ENCODE data around the gene EIF3C.
"Not testable (repeated sequence)": the region's sequence is repeated elsewhere in the genome, so short reads cannot be mapped to it uniquely, and the experiment has no call there.

The EIF3C gene, protein sequence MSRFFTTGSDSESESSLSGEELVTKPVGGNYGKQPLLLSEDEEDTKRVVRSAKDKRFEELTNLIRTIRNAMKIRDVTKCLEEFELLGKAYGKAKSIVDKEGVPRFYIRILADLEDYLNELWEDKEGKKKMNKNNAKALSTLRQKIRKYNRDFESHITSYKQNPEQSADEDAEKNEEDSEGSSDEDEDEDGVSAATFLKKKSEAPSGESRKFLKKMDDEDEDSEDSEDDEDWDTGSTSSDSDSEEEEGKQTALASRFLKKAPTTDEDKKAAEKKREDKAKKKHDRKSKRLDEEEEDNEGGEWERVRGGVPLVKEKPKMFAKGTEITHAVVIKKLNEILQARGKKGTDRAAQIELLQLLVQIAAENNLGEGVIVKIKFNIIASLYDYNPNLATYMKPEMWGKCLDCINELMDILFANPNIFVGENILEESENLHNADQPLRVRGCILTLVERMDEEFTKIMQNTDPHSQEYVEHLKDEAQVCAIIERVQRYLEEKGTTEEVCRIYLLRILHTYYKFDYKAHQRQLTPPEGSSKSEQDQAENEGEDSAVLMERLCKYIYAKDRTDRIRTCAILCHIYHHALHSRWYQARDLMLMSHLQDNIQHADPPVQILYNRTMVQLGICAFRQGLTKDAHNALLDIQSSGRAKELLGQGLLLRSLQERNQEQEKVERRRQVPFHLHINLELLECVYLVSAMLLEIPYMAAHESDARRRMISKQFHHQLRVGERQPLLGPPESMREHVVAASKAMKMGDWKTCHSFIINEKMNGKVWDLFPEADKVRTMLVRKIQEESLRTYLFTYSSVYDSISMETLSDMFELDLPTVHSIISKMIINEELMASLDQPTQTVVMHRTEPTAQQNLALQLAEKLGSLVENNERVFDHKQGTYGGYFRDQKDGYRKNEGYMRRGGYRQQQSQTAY

DNA sequence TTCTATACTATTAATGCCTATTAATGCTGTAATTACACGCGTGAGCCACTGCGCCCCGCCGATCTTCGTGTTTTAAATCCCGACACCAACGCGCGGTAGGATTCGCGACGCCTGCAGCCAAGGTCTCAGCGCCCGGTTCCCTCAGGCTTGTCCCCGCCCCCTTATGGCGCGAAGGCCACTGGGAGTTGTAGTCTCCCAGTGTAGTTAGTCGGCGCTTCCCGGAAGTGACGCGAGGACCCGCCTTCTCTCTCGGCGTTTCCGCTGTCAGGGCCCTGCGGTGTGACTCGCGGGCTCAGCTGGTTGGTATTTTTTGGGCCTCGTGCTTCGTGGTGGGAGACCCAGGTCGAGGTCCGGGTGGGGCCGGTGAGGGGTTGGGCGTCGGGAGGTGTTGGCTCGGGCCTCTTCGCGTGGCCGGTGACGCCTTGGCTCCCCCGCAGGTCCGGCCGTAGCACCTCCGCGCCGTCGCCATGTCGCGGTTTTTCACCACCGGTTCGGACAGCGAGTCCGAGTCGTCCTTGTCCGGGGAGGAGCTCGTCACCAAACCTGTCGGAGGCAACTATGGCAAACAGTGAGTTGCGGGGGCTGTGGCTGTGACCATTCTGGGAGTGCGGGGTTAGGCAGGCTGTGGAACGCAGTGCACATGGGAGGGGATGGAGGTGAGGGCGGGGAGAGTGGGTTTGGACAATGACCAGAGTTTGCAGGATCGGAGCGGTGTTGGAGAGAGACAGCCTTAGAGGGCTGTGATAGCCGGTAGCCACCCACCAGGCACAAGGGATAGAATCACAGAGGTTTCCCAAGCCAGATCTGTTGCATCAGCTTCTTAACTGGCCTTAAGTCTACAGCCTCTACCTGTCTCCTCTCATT, at the start of gene EIF3C:
EIF3C (plus strand) TSS at position 245 of the 864 bp plus-strand sequence; CDS start at position 468, 223 bp downstream.
- not testable (repeated sequence) for DNase-seq

DNA sequence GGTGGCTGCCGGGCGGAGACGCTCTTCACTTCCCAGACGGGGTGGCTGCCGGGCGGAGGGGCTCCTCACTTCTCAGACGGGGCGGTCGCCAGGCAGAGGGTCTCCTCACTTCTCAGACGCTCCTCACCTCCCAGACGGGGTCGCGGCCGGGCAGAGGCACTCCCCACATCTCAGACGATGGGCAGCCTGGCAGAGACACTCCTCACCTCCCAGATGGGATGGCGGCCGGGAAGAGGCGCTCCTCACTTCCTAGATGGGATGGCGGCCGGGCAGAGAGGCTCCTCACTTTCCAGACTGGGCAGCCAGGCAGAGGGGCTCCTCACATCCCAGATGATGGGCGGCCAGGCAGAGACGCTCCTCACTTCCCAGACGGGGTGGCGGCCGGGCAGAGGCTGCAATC, 45.0 kb upstream of the EIF3C start:
- not testable (repeated sequence) for DNase-seq

DNA sequence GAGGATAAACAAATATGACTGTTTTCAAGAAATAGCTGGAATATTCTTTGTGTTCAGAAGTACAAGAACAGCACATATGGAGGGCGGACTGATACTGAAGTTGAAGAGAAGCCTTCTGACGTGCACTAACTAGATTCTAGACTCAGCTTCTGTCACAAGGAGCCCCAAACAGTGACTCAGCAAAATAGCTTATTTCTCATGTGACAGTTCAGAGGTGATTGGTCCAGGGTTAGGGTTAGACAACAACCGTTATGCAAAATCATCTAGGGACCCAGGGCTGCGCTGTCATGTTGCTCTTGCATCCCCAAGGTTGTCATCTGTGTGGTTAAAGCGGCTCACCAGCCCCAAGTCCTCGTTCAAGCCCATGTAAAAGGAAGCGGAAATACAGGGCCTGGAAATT, 43.8 kb upstream of the EIF3C start:
- DNase-seq, result not testable (repeated sequence)

DNA sequence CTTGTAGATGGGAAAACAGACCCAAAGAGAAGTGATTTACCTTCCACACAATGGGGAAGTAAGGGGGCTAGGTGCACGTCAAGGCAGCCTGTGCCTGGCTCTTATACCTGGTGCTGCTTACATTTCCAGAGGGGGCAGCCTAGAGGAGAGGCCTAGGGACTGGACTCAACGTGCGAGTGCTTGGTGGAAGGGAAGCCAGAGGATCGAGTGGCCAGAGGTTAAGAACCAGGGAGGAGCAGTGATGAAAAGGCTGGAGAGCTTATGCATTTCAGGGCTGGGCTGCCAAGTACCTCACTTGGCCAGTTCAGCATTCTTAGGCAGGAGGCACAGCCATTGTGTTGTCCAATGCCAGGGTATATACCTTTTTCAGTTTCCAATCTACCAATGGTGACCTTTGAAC, 43.1 kb upstream of the EIF3C start:
- DNase-seq, result not testable (repeated sequence)

DNA sequence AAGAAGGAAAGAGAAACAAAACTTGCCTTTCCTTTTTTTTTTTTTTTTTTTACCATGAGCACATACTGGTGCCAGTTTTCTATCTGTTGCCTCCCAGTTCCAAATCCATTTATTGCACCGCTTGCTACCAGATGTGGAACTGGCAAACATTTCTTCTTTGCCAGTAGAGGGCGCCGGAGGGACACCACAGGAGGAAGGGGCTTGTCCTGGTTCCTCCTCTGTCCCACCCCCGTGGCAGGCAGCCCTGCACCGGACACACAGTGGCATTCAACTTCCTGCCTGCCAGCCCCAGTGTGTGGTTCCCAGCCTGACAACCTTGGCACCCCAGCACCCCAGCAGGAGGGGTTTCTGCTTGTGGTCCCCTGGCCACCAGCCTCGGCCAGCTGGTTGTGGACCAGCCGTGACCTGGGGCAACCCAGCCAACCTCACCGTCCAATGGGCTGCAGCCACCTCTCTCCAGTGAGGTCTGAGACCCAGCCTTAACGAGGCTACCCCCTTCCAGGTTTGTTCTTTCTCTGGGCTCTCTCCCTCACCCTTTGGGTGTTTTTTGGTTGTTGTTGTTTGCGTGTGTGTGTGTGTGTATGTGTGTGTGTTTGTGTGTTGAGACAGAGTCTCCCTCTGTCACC, 22.8 kb upstream of the EIF3C start:
- DNase-seq, result not testable (repeated sequence)

DNA sequence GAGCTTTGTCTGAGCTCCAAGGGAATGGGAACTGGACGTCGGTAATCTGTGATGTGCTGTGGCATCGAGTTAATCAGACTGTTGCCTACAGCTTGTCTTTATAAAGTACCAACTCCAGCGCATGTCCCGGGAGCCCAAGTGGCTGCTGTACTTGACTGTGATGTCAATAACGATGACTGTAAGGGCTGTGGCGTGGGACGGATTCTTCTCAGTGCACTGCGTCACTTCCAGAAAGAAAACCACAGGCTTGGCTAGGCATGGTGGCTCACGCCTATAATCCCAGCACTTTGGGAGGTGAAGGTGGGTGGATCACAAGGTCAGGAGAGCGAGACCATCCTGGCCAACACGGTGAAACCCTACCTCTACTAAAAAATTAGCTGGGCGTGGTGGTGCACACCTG, 21.8 kb upstream of the EIF3C start:
- not testable (repeated sequence) for DNase-seq

DNA sequence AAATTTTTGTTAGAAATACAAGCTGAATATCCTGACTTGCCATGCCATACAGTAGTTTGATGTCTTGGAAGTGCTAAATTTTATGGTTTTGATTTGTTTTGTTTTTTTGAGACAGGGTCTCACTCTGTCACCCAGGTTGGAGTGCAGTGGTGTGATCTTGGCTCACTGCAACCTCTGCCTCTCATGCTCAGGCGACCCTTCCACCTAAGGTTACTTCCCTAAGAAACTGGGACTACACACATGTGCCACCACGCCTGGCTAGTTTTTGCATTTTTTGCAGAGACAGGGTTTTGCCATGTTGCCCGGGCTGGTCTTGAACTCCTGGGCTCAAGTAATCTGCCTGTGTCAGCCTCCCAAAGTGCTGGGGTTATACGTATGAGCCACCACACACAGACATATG, 19.5 kb upstream of the EIF3C start:
- not testable (repeated sequence) for DNase-seq

DNA sequence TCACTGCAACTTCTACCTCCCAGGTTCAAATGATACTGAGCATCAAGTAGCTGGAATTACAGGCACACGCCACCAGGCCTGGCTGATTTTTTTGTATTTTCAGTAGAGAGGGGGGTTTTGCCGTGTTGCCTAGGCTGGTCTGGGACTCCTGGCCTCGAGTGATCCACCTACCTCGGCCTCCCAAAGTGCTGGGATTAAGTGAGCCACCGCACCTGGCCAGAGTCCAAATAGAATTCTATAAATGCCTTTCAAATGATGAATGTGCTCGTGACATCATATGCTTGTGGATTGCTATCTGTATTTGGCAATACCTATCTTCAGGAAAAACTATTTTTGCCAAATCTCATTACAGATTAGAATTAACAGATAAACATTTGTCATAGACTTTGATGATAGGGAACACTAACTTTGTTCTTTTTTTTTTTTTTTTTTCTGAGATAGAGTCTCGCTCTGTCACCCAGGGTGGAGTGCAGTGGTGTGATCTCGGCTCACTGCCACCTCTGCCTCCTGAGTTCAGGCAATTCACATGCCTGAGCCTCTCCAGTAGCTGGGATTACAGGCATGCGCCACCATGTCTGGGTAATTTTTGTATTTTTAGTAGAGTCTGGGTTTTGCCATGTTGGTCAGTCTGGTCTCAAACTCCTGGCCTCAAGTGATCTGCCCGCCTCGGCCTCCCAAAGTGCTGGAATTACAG, 17.9 kb upstream of the EIF3C start:
- DNase-seq, result not testable (repeated sequence)

DNA sequence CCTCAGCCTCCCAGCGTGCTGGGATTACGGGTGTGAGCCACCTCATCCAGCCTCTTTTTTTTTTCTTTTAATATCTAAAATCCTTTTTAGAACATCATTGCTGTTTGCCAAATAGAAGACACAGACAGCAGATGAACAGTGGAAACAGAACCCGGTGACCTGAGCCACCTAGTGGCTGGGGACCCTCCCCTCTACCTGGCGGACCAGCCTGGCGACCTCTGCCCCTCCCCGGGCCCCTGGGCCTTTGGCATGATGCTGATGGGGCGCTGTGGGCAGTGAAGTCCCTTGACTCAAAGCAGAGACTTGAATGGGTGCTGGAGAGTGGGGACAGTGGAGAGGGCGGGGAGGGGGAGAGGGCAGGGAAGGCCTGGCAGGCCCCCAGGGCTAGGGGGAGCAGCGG, 11.5 kb upstream of the EIF3C start:
- not testable (repeated sequence) for DNase-seq

DNA sequence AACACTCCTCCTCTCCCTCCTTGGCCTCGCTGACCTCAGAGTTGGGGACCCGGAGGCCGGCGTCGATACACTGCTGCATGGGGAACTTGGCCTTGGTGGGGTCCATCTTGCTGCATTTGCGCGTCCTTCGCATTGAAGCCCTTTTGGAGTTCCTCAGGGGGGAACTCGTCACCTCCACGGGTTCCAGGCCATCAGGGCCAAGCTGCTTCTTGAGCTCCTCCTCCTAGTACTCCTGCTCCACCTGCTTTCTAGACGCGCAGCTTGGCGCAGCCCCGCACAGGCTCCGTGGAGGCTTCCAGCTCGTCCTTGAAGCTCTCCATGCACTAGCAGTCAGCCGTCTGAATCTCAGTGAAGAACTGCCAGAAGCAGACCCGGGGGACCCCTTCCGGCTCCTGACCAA, 10.9 kb upstream of the EIF3C start:
- not testable (repeated sequence) for DNase-seq

DNA sequence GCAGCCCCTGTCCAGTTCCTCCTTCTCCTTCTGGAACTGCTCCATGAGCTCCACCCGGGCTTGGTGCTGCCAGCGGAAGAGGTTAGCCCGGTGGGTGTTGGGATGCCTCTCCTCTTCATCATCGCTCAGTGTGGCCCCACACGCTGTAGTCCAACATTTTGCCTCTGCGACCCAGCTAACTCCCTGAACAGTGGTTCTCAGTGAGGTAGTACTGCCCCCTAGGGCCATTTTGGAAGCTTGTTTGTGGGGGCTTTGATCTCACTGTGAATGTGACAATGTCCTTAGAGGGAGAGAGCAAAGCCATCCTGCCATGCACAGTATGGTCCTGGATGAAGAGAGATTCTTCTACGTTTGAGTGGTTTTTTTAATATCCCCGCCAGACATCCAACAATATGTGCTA, 9.9 kb upstream of the EIF3C start:
- not testable (repeated sequence) for DNase-seq

DNA sequence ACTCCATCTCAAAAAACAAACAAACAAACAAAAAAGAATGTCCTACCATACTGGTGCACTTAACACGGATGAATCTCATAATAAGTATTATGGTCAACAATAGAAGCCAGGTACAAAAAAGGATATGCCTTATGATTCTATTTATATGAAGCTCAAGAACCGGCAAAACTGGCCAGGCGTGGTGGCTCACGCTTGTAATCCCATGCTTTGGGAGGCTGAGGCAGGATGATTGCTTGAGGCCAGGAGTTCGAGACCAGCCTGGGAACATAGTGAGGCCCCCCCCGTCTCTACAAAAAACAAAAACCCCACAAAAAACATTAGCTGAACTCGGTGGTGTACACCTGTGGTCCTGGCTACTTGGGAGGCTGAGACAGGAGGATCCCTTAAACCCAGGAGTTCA, 7.0 kb upstream of the EIF3C start:
- not testable (repeated sequence) for DNase-seq

DNA sequence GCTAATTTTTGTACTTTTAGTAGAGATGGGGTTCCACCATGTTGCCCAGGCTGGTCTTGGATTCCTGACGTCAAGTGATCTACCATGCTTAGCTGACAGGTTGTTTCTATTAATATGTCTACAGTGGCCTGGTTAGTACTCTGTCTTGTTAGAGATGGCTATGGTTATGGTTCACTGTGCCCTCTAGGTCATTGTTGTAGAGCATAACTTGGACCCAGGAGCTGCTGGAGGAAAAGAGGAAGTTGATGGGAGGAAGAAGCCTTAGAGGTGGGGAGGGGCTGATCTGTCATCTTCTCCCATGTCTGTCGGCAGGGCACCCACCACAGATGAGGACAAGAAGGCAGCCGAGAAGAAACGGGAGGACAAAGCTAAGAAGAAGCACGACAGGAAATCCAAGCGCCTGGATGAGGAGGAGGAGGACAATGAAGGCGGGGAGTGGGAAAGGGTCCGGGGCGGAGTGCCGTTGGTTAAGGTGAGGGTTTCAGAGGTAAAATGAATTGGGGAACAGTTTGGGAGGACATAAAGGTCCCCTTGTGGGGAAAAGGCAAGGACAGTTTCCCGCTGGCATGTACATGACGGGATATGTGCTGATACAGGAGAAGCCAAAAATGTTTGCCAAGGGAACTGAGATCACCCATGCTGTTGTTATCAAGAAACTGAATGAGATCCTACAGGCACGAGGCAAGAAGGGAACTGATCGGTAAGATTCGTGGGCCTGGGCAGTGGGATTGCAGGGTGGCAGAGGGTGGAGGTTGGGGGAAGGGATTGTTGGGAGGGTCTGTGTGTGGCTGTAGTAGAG, 11.8 kb downstream of the EIF3C start:
- DNase-seq, result not testable (repeated sequence)

DNA sequence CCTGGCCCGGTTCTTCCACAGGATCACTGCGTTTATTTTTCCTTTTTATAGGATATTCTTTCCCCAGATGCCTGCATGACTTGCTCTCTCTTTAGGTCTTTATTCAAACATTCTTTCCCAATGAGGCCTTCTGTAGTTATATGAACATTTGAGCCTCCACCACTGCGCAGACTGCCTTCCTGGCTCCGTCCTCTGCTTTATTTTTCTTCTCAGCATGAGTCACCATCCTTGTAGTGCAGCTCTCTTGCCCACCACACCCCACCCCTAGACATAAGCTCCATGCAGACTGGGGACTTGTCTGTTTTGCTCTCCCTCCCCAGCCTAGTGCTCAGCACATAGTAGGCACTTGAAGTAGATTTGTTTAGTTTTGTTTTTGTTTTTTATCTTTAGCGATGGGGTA, 20.0 kb downstream of the EIF3C start:
- not testable (repeated sequence) for DNase-seq

DNA sequence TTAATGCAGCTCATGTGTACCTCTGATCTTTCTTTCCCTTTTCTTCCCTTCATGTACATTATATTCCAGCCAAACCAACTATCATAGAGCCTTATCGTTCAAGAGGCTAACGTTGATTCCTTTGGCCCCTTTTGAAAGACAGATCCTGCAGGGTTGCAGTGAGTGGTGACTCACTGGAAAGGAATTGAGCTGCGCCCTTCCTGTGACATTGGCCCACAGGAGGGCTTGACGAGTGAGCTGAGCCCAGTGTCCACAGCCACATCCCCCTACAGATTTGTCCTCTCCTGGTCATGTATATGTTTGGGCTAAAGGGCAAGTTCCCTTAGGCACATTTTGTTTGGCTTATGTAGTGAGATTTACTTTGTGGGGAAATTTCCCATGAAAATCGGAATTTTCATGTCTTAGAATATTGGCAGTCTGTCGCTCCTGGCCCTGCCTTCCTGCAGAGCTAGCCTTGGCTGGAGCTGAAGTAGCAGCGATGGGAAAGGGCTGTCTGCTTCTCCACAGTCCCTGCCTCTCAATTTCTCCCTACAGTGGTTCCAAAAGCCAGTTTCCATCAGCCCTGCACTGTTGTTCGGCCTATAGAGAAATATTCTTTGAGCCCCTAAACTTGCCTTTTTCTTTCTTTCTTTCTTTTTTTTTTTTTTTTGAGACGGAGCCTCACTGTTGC, 21.3 kb downstream of the EIF3C start:
- DNase-seq, result not testable (repeated sequence)

DNA sequence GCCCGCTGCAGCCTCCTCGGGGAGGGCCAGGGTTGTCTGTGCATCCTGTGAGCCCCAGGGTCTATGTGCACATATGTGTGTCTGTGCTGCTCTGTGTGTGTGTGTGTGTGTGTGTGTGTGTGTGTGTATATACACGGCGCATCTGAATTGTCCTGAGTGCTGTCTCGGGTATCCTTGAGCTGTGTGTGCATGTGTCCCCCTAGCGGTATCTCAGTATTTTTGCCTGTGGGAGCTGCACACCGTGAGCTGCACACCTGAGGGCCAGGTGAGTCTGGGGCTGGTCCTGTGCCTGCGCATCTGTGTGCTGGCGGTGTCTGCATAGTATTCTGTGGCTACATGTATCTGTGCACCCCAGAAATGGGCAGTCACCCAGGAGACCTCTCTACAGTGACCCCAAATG, 28.5 kb downstream of the EIF3C start:
- not testable (repeated sequence) for DNase-seq

DNA sequence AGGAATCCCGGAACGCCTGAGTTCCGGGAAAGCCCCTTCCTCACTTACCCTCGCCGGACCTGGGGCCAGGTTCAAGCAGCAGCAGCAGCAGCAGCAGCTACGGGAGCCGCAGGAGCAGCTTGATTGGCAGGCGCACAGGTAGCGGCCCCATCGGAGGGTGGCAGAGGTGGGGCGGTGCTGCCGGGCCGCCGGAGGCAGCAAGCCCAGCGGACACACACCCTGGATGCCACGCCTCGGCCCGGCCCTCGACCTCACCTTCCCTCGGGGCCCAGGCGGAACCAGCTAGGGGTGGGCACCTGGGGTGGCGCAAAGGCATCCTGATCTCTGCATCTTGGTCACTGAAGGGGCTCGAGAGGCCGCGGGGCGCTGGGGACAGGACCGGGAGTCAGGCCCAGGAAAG, 29.4 kb downstream of the EIF3C start:
- DNase-seq, result not testable (repeated sequence)

DNA sequence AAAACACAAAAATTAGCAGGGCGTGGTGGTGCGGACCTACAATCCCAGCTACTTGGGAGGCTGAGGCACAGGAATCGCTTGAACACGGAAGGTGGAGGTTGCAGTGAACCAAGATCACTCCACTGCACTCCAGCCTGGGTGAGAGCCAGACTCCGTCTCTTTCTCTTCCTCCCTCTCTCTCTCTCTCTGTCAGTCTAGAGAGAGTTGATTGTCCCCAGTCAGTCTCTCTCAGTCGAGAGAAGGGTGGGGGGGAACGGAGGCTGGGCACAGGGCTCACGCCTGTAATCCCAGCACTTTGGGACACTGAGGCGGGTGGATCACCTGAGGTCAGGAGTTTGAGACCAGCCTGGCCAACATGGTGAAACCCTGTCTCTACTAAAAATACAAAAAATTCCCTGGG, 30.0 kb downstream of the EIF3C start:
- DNase-seq, result peak; percentile 0

DNA sequence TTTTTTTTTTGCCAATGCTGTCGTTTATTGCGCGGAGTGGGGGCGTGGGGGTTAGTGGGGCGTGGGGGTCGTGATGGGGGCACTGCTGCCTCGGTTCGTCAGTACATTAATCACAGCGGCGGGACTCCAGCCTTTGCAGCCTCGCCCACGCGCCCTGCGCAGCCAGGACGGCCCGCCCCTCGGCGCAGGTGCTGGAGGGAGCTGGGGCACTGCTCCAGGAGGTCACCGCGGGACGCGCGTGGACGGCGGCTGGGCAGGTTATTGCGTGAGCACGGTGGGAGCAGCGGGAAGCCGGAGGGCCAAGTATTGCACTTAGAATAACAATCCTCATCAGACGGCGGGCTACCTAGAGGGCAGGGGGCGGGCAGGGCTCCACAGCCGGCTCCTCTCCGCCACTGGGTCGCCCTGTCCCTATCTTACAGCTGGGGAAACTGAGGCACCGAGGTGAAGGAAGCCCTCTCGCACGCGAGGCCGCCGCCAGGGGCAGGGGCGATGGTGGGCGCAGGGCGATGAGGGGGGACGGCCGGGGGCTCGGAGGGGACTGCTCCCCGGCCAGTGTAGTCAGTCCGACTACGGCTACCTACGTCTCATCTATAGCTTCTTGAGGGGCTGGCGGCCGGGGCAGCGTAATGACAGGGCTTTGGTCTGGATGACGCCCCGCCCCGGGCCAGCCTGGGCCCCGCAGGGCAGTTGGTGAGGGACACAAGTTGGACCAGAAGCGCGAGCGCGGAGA, 35.5 kb downstream of the EIF3C start:
- not testable (repeated sequence) for DNase-seq
